SK-N-SH treated with all-trans-retinoic acid at 6 μM for 48 hours (cell line): ENCODE data around the gene PRDM11.

Experiments used
- ARNTL ChIP-seq: fragments of 450-650 bp; formaldehyde crosslinking; IDR thresholded peaks from 2 replicates; pipeline ENCODE4 v1.5.0; 2020; ENCODE audit warnings: low read depth, mild to moderate bottlenecking, moderate library complexity, borderline replicate concordance
- OSR1 ChIP-seq: fragments of 250-450 bp; sonication (Bioruptor Pico); IDR thresholded peaks from 2 replicates; pipeline ENCODE4 v1.8.0; 2022; ENCODE audit warnings: moderate library complexity, mild to moderate bottlenecking, inconsistent platforms
- TF ChIP-seq, protein P1 (sequence below): fragments of 250-450 bp; sonication (Bioruptor Pico); IDR thresholded peaks from 2 replicates; pipeline ENCODE4 v1.8.0; 2020; ENCODE audit warnings: mild to moderate bottlenecking, moderate library complexity, borderline replicate concordance

DNA sequence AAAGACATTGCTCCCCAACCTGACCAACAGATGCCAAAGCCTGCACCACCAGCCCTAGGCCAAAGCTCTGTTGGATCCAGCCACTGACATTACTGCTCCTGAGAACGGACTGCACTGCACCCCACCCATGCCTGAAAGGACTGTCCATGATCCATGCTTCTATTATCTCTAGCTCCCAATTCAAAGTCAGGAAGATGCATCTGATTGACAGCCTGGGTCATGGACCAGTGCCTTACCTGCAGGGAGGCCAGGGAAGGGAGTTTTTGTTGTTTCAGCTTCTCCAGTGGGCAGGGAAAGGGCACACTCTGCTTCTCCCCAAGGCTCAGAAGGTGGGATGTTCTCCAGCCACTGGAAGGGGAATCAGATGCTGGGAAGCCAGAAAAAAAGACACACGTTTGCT lies 4.8 kb upstream of the PRDM11 start:
- TF ChIP-seq ARNTL (CRISPR knock-in tag) (no peak), OSR1 (CRISPR knock-in tag) (no peak)
- TF ChIP-seq, protein P1, sequence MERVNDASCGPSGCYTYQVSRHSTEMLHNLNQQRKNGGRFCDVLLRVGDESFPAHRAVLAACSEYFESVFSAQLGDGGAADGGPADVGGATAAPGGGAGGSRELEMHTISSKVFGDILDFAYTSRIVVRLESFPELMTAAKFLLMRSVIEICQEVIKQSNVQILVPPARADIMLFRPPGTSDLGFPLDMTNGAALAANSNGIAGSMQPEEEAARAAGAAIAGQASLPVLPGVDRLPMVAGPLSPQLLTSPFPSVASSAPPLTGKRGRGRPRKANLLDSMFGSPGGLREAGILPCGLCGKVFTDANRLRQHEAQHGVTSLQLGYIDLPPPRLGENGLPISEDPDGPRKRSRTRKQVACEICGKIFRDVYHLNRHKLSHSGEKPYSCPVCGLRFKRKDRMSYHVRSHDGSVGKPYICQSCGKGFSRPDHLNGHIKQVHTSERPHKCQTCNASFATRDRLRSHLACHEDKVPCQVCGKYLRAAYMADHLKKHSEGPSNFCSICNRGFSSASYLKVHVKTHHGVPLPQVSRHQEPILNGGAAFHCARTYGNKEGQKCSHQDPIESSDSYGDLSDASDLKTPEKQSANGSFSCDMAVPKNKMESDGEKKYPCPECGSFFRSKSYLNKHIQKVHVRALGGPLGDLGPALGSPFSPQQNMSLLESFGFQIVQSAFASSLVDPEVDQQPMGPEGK, result no peak
